HepG2 (cell line): Measurements from ENCODE around the gene CCN2. TPM values are rescaled to one million over a fixed set of nuclear protein-coding genes. Genes with fewer than 3 reads are reported as not detected.

Source experiments
- ATAC-seq: fragments of 200-7000 bp; cut with Tn5 transposase; 3 replicates; pipeline ENCODE4 v1.9.1; 2020; ENCODE audit warnings: mild to moderate bottlenecking, moderate library complexity
- BruUV-seq: library from RNA; stranded (reverse); fragments of 400-500 nt; replicated peaks from 2 replicates; lab custom pipeline; 2021; lab: Mats Ljungman, UMichigan
- CTCF ChIA-PET: fragments of 300-600 bp; formaldehyde crosslinking; extraction: SDS; loops from one replicate; lab custom pipeline; 2021; ENCODE audit warnings: low total read pairs, inconsistent platforms, low intra/inter-chr PET ratio; lab: Yijun Ruan, JAX
- POLR2A ChIA-PET: fragments of 350-600 bp; sonication (Branson Sonifier 250); formaldehyde crosslinking; loops from one replicate; lab custom pipeline; 2020; ENCODE audit warnings: antibody characterized with exemption, inconsistent platforms; lab: Yijun Ruan, JAX
- DNase-seq: peaks from one replicate; pipeline ENCODE4 v3.0.0-alpha.2; 2015; ENCODE audit warnings: low spot score
- FAIRE-seq: peaks from 3 replicates; lab custom pipeline; 2011; peaks lifted over from hg19 to GRCh38; lab: Jason Lieb, UNC
- H2AFZ ChIP-seq: one replicate; pipeline ENCODE4 v1.6.1; 2011; ENCODE audit warnings: low read length, inconsistent platforms
- H3K27ac ChIP-seq: fragments of 300-600 bp; 3 replicates; pipeline ENCODE4 v1.8.0; 2011; ENCODE audit warnings: mixed run types, mild to moderate bottlenecking, mixed read lengths, low read length, inconsistent platforms; ENCODE audit not compliant: insufficient read depth; ENCODE audit errors: extremely low read length
- H3K27me3 ChIP-seq, 2 experiments: fragments of 200-600 bp in 1 of 2; 2 replicates in 1 of 2; 3 replicates in 1 of 2; pipeline versions ENCODE4 v1.6.0 to v1.8.0; 2011; ENCODE audit warnings: low read length in 2 of 2, mild to moderate bottlenecking in 2 of 2, moderate library complexity in 2 of 2, inconsistent platforms in 1 of 2; ENCODE audit not compliant: insufficient read depth in 2 of 2, control insufficient read depth in 1 of 2
- H3K36me3 ChIP-seq, 2 experiments: fragments of 200-600 bp in 1 of 2; replicated peaks in 1 of 2; 2 replicates in 1 of 2; 3 replicates in 1 of 2; pipeline versions ENCODE4 v1.5.1 to v1.8.0; 2011; ENCODE audit warnings: low read length in 2 of 2, inconsistent platforms in 1 of 2; ENCODE audit not compliant: insufficient read depth in 2 of 2, control insufficient read depth in 1 of 2
- H3K4me1 ChIP-seq: 2 replicates; pipeline ENCODE4 v1.5.1; 2012; ENCODE audit warnings: low read length, inconsistent platforms; ENCODE audit not compliant: insufficient read depth
- H3K4me2 ChIP-seq: 2 replicates; pipeline ENCODE4 v1.6.0; 2011; ENCODE audit warnings: low read depth, low read length, inconsistent platforms
- H3K4me3 ChIP-seq, 3 experiments: fragments of 200-600 bp in 1 of 3; sonication (generic), shearing (Covaris generic) in 1 of 3; replicated peaks in 1 of 3; 2 replicates each; pipeline ENCODE4 v1.5.1; 2011 to 2016; ENCODE audit warnings: low read length in 3 of 3, inconsistent platforms in 2 of 3, low read depth in 2 of 3, mild to moderate bottlenecking in 2 of 3, control low read depth in 1 of 3, mixed read lengths in 1 of 3; ENCODE audit not compliant: insufficient read depth in 1 of 3
- H3K79me2 ChIP-seq: one replicate; pipeline ENCODE4 v1.6.1; 2011; ENCODE audit warnings: low read length, inconsistent platforms; ENCODE audit not compliant: insufficient read depth
- H3K9ac ChIP-seq: 2 replicates; pipeline ENCODE4 v1.6.0; 2011; ENCODE audit warnings: mild to moderate bottlenecking, low read depth, low read length, inconsistent platforms; ENCODE audit not compliant: insufficient read depth
- H3K9me3 ChIP-seq: 2 replicates; pipeline ENCODE4 v1.5.1; 2012; ENCODE audit warnings: mild to moderate bottlenecking, low read length
- H4K20me1 ChIP-seq: 2 replicates; pipeline ENCODE4 v1.6.0; 2011; ENCODE audit warnings: inconsistent platforms, mild to moderate bottlenecking, low read length, moderate library complexity; ENCODE audit not compliant: insufficient read depth
- FOXJ3 ChIP-seq: sonication (generic); formaldehyde crosslinking; IDR thresholded peaks from 2 replicates; pipeline ENCODE4 v1.4.0; 2020; ENCODE audit warnings: missing genetic modification reagents, mild to moderate bottlenecking, borderline replicate concordance
- NCOA1 ChIP-seq: sonication (generic); formaldehyde crosslinking; IDR thresholded peaks from 2 replicates; pipeline ENCODE4 v1.9.0; 2021; ENCODE audit warnings: missing genetic modification reagents
- NR2C2 ChIP-seq: sonication (generic); formaldehyde crosslinking; IDR thresholded peaks from 2 replicates; pipeline ENCODE4 v1.4.0; 2020; ENCODE audit warnings: missing genetic modification reagents, mild to moderate bottlenecking, moderate library complexity, borderline replicate concordance
- PHF8 ChIP-seq: sonication (generic); formaldehyde crosslinking; IDR thresholded peaks from 2 replicates; pipeline ENCODE4 v1.5.0; 2020; ENCODE audit warnings: missing genetic modification reagents
- PPARG ChIP-seq: conservative IDR thresholded peaks from 2 replicates; pipeline ENCODE4 v1.6.1; 2016; ENCODE audit warnings: missing biosample characterization, missing genetic modification reagents
- RCOR2 ChIP-seq: IDR thresholded peaks from 2 replicates; pipeline ENCODE4 v1.6.1; 2016; ENCODE audit warnings: missing biosample characterization, missing genetic modification reagents
- ZBED4 ChIP-seq: sonication (generic); formaldehyde crosslinking; IDR thresholded peaks from 2 replicates; pipeline ENCODE4 v1.4.0; 2020; ENCODE audit warnings: missing genetic modification reagents, borderline replicate concordance
- ZNF143 ChIP-seq: sonication (generic); formaldehyde crosslinking; IDR thresholded peaks from 2 replicates; pipeline ENCODE4 v1.4.0; 2020; ENCODE audit warnings: missing genetic modification reagents
- ZNF362 ChIP-seq: sonication (generic); formaldehyde crosslinking; IDR thresholded peaks from 2 replicates; pipeline ENCODE4 v1.4.0; 2020; ENCODE audit warnings: missing genetic modification reagents, mild to moderate bottlenecking, borderline replicate concordance
- ZNF607 ChIP-seq: sonication (generic); formaldehyde crosslinking; IDR thresholded peaks from 2 replicates; pipeline ENCODE4 v1.5.1; 2020; ENCODE audit warnings: missing genetic modification reagents, mild to moderate bottlenecking, borderline replicate concordance
- WGBS: methylation state at CpG from one replicate; pipeline ENCODE4 v1.1.6; 2017; ENCODE audit warnings: low lambda C conversion rate; 5-methylcytosine and 5-hydroxymethylcytosine counted together
- in situ Hi-C: cut with HindIII; loops from 2 replicates; pipeline ENCODE4 v1.10.0; 2017; ENCODE audit warnings: low pct_unique_long_range_greater_than_20kb; ENCODE audit not compliant: extremely low pct_ligation_motif_present
- intact Hi-C: fragments of 100-400 bp; cut with micrococcal nuclease; formaldehyde crosslinking; loops from one replicate; pipeline ENCODE4 v1.10.0; 2022; ENCODE audit not compliant: unreplicated experiment
- polyA plus RNA-seq, 8 experiments: library from polyadenylated mRNA; depleted of rRNA in 3 of 8; stranded (reverse) in 7 of 8; unstranded in 1 of 8; fragments of >200 nt; fragmentation: Illumina TruSeq in 4 of 8; extraction: Trizol in 4 of 8; gene quantifications; 2 replicates each; pipeline versions ENCODE4 v1.2.1 to v1.2.3, GENCODE V29; 2011 to 2016; ENCODE audit warnings: low read depth in 4 of 8, missing spikeins in 1 of 8, mixed read lengths in 1 of 8; ENCODE audit not compliant: insufficient read depth in 1 of 8
- total RNA-seq, 5 experiments: library from RNA; depleted of rRNA; stranded (reverse); fragments of >200 nt; fragmentation: Illumina TruSeq; extraction: Trizol; gene quantifications; 2 replicates each; pipeline ENCODE4 v1.2.3, GENCODE V29; 2016; ENCODE audit warnings: low read depth in 1 of 5

Gene CCN2
- total and polyA plus RNA-seq, 2 of the 13 experiments (the other 11 are each of a cell fraction or from before 2014, with no cell fraction given): 34.7 to 316 TPM

GRCh38 chr6:131952886-131953509 lies 1.8 kb upstream of the CCN2 start:
- FAIRE-seq: no peak
- CTCF ChIA-PET: no interaction called here
- Histone ChIP-seq H4K20me1 (peaks cover 27% of the 10 kb centered on the region), H3K27ac (no peak overlapping the region), H3K4me3 (no peak overlapping the region), H3K36me3 (peaks cover 8 to 20% of the 10 kb centered on the region in 2 experiments), H3K9ac (no peak overlapping the region), H3K4me2 (no peak overlapping the region), H3K9me3 (no peaks in the 10 kb centered on the region), H3K27me3 (peaks cover 0 to 3% of the 10 kb centered on the region in 2 experiments; a peak in 1 of 5 replicates), H3K79me2 (peaks cover 23% of the 10 kb centered on the region), H2AFZ (no peak overlapping the region), H3K4me1 (peaks cover 83% of the 10 kb centered on the region)
- in situ Hi-C loops: loop anchor here (5.0 to 10.0 kb wide), 2 partner anchors 69 to 212 kb away; no protein-coding TSS in a partner anchor
- 93% methylated on average over 4 of the region's 4 CpGs for WGBS
- no peak for ATAC-seq
- POLR2A ChIA-PET: interaction anchor here (8.1 kb wide), 1 partner anchor 27 kb away, joined by 400 read pairs; no protein-coding TSS in a partner anchor
- TF ChIP-seq NR2C2: no peak
- TF ChIP-seq PHF8 (CRISPR knock-in tag): no peak
- TF ChIP-seq NCOA1: peak; percentile 46; the same call in 1 of the 2 replicates
- BruUV-seq: no TSS peak
- no peak for DNase-seq
- intact Hi-C loops: loop anchor here (5.0 to 10.0 kb wide), 2 partner anchors 109 to 862 kb away; partner anchors contain the start of gene RPS12

GRCh38 chr6:131951576-131952230 lies 531 bp upstream of the CCN2 start:
- H3K79me2 ChIP-seq: peaks cover 23% of the 10 kb centered on the region
- intact Hi-C loops: loop anchor here (1.0 to 10.0 kb wide), 6 partner anchors 8 to 863 kb away; partner anchors contain the start of gene RPS12
- peak overlapping the region; percentile 57 for H3K9ac ChIP-seq
- no peak overlapping the region for H2AFZ ChIP-seq
- peaks cover 0 to 3% of the 10 kb centered on the region in 2 experiments; a peak in 1 of 5 replicates for H3K27me3 ChIP-seq
- no TSS peak for BruUV-seq
- FAIRE-seq (no peak), DNase-seq (no peak), ATAC-seq (no peak)
- peak overlapping the region; percentile 12 to 93 (median 22); a peak in 3 of 6 replicates for H3K4me3 ChIP-seq
- peak overlapping the region; percentile 49 for H3K27ac ChIP-seq
- peak overlapping the region; percentile 49 for H3K4me2 ChIP-seq
- ChIA-PET CTCF (interaction anchor here (1.1 to 2.9 kb wide), 4 partner anchors 25 to 266 kb away, joined by 3 to 21 read pairs (median 11); no protein-coding TSS in a partner anchor), POLR2A (interaction anchor here (0.6 to 8.1 kb wide), 56 partner anchors 8 to 1125 kb away, joined by 3 to 400 read pairs (median 4); partner anchors contain the start of genes ENPP3, SMLR1 and STX7)
- no peaks in the 10 kb centered on the region for H3K9me3 ChIP-seq
- in situ Hi-C loops: loop anchor here (5.0 to 10.0 kb wide), 2 partner anchors 71 to 213 kb away; no protein-coding TSS in a partner anchor
- H3K36me3 ChIP-seq: peaks cover 8 to 20% of the 10 kb centered on the region in 2 experiments
- WGBS: 41% methylated on average over 8 of the region's 8 CpGs
- H4K20me1 ChIP-seq: peaks cover 34% of the 10 kb centered on the region
- H3K4me1 ChIP-seq: peaks cover 81% of the 10 kb centered on the region
- no peak for TF ChIP-seq ZBED4 (CRISPR knock-in tag)
- peak; percentile 32; the same call in 1 of the 2 replicates for TF ChIP-seq ZNF607 (CRISPR knock-in tag)
- 0 out of 2 replicates have a peak, but pooled peaks have one; percentile 0 for TF ChIP-seq PPARG (CRISPR knock-in tag)
- TF ChIP-seq ZNF362: peak; percentile 9
- peak; percentile 54; the same call in 1 of the 2 replicates for TF ChIP-seq FOXJ3 (CRISPR knock-in tag)
- peak; percentile 5; the same call in 1 of the 2 replicates for TF ChIP-seq RCOR2 (CRISPR knock-in tag)
- TF ChIP-seq ZNF143 (CRISPR knock-in tag): no peak
